ENCODE results near the gene MLC1.
A peak's percentile ranks its signal among the peaks of the same experiment; 100 is the strongest.

MLC1 gene

GRCh38 chr22:50074551-50075530, 10.4 kb downstream of the MLC1 start:
- peak; percentile 9 for DNase-seq

GRCh38 chr22:50074056-50074455, 11.2 kb downstream of the MLC1 start:
- DNase-seq, result no peak

- DNase-seq, result no peak
Observed at GRCh38 chr22:50072714-50073538, 12.3 kb downstream of the MLC1 start.

- no peak for DNase-seq
Observed at GRCh38 chr22:50072167-50072555, 13.1 kb downstream of the MLC1 start.

- no peak for DNase-seq
Observed at GRCh38 chr22:50071432-50072166, 13.6 kb downstream of the MLC1 start.

GRCh38 chr22:50070366-50070765, 14.9 kb downstream of the MLC1 start:
- DNase-seq, result no peak

- DNase-seq, result no peak
Observed at GRCh38 chr22:50068096-50068495, 17.1 kb downstream of the MLC1 start.

- no peak for DNase-seq
Observed at GRCh38 chr22:50067244-50067643, 18.0 kb downstream of the MLC1 start.

- no peak for DNase-seq
Observed at GRCh38 chr22:50064453-50064852, 20.8 kb downstream of the MLC1 start.

GRCh38 chr22:50063589-50064393, 21.4 kb downstream of the MLC1 start:
- DNase-seq, result no peak

- DNase-seq, result no peak
Observed at GRCh38 chr22:50062509-50063135, 22.6 kb downstream of the MLC1 start.

- DNase-seq, result no peak
Observed at GRCh38 chr22:50061824-50062355, 23.3 kb downstream of the MLC1 start.

GRCh38 chr22:50061141-50061823, 23.9 kb downstream of the MLC1 start:
- no peak for DNase-seq

- no peak for DNase-seq
Observed at GRCh38 chr22:50060441-50061140, 24.6 kb downstream of the MLC1 start.

- DNase-seq, result no peak
Observed at GRCh38 chr22:50059881-50060262, 25.4 kb downstream of the MLC1 start.

- DNase-seq, result no peak
Observed at GRCh38 chr22:50058906-50059880, 26.0 kb downstream of the MLC1 start.

GRCh38 chr22:50058061-50058905, 26.9 kb downstream of the MLC1 start, which contains the start of gene TTLL8:
TTLL8 (minus strand) TSS chr22:50058298.
- no peak for DNase-seq

Measured in COR-L47 (cell line).